Stimulated activated CD4-positive, alpha-beta T cell treated with anti-CD3 and anti-CD28 coated beads, Interleukin-12 subunit alpha, Interleukin-12 subunit beta, amount 100 ng/mL, for 24 hours (primary cell): ENCODE results near the gene RIC8A.
A peak's percentile ranks its signal among the peaks of the same experiment; 100 is the strongest.

Source experiments
- DNase-seq, 2 experiments: peaks; one replicate each; pipeline ENCODE4 v3.0.0-alpha.2; 2020; ENCODE audit warnings: low read depth in 2 of 2

The RIC8A gene

GRCh38 chr11:204587-205109, 2.9 kb upstream of the RIC8A start:
- no peak for DNase-seq

GRCh38 chr11:205221-206001, 2.1 kb upstream of the RIC8A start:
- DNase-seq, result no peak

GRCh38 chr11:206002-206384, 1.5 kb upstream of the RIC8A start:
- no peak for DNase-seq

GRCh38 chr11:206526-207207, 841 bp upstream of the RIC8A start:
- no peak for DNase-seq

- DNase-seq, result no peak
Measured at GRCh38 chr11:207863-208180, 314 bp downstream of the RIC8A start.

GRCh38 chr11:208181-208916, 841 bp downstream of the RIC8A start:
- DNase-seq, result peak; percentile 64 to 78

- DNase-seq, result no peak
Measured at GRCh38 chr11:208917-209260, 1.4 kb downstream of the RIC8A start.

GRCh38 chr11:209275-210121, 2.0 kb downstream of the RIC8A start:
- no peak for DNase-seq

- DNase-seq, result no peak
Measured at GRCh38 chr11:210122-210802, 2.8 kb downstream of the RIC8A start.

- no peak for DNase-seq
Measured at GRCh38 chr11:210803-211180, 3.3 kb downstream of the RIC8A start.

- DNase-seq, result no peak
Measured at GRCh38 chr11:211295-211694, 3.8 kb downstream of the RIC8A start.

GRCh38 chr11:211741-212140, 4.2 kb downstream of the RIC8A start:
- DNase-seq, result no peak

GRCh38 chr11:212150-213100, 4.9 kb downstream of the RIC8A start:
- no peak for DNase-seq

- DNase-seq, result no peak
Measured at GRCh38 chr11:213111-213510, 5.6 kb downstream of the RIC8A start.

- DNase-seq, result no peak
Measured at GRCh38 chr11:214083-214482, 6.6 kb downstream of the RIC8A start.

- no peak for DNase-seq
Measured at GRCh38 chr11:215581-216037, 8.1 kb downstream of the RIC8A start.

GRCh38 chr11:216081-216974, 8.8 kb downstream of the RIC8A start:
- DNase-seq, result no peak

- DNase-seq, result no peak
Measured at GRCh38 chr11:217704-218103, 10.2 kb downstream of the RIC8A start.
